Heart left ventricle (tissue), 13 donors: ENCODE data around the gene CCNQ.

ENCODE experiments used
- POLR2A ChIP-seq, 2 donors: fragments of 450-650 bp; IDR thresholded peaks; one replicate each; pipeline ENCODE4 v1.6.1; 2017; ENCODE audit warnings: antibody characterized with exemption in 2 of 2, mild to moderate bottlenecking in 2 of 2, moderate library complexity in 2 of 2
- TF ChIP-seq, protein P1 (sequence below), 12 donors: fragments of 200-600 bp; sonication (generic) in 4 of 12; IDR thresholded peaks; one replicate each; pipeline versions ENCODE4 v1.5.0 to v1.8.0; 2018 to 2022; ENCODE audit warnings: antibody characterized with exemption in 12 of 12, mild to moderate bottlenecking in 5 of 12
- donor health status: ischemic (EF 13 %, LVEDD 7.1; RV severe dilation, severe dysfunction).
- donor health status: DM: no; HTN: yes; CAD: no.
- donor health status: DM: no; HTN: no; CAD: no.
- donor health status: ischemic (EF 25% LVEDD 6.9; RV normal size, moderate dysfunction).
- donor health status: ischemic (EF 25% LVEDD 5.7; RV mildly dilated, moderate dysfunction).
- donor health status: ischemic (EF 35%, LVEDD 5.7; RV mildly dilated, moderate dysfunction).
- donor health status: nonischemic (EF 11% LVEDD 7.7; RV severe dilation, severe dysfunction).
- donor health status: DM: yes; HTN: yes; CAD: no.
- donor health status: PGD.
- donor health status: ischemic (EF 29% LVEDD 5.4; RV normal size, mild dysfunction).
- donor health status: nonischemic (EF 23%, LVEDD 6.1; RV moderate dilation, normal function).

DNA sequence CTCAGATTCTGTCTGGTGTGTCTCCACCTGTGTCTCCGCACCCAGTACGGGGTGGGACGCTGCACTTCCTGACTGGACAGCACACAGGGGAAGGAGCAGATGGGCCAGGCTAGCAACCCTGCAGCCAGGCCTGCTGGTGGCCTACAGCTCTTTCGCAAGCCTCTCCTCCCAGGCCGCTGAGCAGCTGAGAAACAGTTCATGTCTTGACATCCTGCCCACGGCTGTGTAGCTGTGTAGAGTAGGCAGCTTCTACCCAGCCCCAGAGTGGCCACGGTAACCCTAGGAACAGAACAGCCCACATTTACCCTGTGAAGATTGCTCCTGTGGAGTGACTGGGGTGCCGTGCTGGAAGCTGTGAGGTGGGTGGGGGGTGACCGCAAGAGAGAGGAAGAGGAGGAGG is 38.9 kb downstream of the CCNQ start:
- TF ChIP-seq, protein P1, sequence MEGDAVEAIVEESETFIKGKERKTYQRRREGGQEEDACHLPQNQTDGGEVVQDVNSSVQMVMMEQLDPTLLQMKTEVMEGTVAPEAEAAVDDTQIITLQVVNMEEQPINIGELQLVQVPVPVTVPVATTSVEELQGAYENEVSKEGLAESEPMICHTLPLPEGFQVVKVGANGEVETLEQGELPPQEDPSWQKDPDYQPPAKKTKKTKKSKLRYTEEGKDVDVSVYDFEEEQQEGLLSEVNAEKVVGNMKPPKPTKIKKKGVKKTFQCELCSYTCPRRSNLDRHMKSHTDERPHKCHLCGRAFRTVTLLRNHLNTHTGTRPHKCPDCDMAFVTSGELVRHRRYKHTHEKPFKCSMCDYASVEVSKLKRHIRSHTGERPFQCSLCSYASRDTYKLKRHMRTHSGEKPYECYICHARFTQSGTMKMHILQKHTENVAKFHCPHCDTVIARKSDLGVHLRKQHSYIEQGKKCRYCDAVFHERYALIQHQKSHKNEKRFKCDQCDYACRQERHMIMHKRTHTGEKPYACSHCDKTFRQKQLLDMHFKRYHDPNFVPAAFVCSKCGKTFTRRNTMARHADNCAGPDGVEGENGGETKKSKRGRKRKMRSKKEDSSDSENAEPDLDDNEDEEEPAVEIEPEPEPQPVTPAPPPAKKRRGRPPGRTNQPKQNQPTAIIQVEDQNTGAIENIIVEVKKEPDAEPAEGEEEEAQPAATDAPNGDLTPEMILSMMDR (IDR thresholded peaks at IDR 0.05), result no peak
- TF ChIP-seq POLR2A (IDR thresholded peaks at IDR 0.05), result no peak
